ENCODE data around the gene FOXP1.

DNA sequence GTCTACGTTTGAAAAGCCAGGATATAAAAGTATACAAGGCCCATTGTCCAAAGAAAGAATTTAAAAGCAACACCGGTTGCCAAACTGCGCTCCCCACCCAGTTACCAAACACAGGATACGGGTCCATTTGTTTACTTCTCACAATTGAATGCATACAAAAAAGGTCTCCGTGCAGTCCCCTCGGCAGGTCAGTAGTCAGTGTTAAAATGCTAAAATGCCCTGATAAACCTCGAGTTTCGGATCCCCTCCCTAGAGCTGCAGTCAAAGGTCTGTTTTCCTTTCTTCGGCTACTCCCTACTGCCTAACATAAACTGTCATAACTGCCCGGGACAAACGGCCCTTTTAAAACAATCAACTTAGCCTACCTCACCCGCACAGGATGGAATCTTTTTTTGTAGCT, 534.6 kb downstream of the FOXP1 start:
- no peak for TF ChIP-seq CTCF (IDR thresholded peaks at IDR 0.05; ENCODE audit: low read length)
- TF ChIP-seq EZH2 (IDR thresholded peaks at IDR 0.05; ENCODE audit: borderline replicate concordance, low read length): no peak
